Large intestine (tissue), 1 donor: ENCODE results near the gene SFRP4. TPM values are rescaled to one million over a fixed set of nuclear protein-coding genes. Genes with fewer than 3 reads are reported as not detected.

Experiments used
- polyA plus RNA-seq: library from polyadenylated mRNA; unstranded; fragments of 120-200 nt; gene quantifications from one replicate; pipeline ENCODE4 v1.2.1, GENCODE V29; 2013

SFRP4 gene
- polyA plus RNA-seq, 1 donor, result 0.79 TPM

Other genes starting within 250 kb of the SFRP4 start
- 0.52 TPM for gene GPR141, start 233.1 kb downstream of the SFRP4 start, polyA plus RNA-seq
- 0.04 TPM for gene NME8, start 68.2 kb downstream of the SFRP4 start, polyA plus RNA-seq
- 5.8 TPM for gene EPDR1, start 3.8 kb upstream of the SFRP4 start, polyA plus RNA-seq